K562 (cell line): ENCODE results near the gene CSNK1G3. TPM values are rescaled to one million over a fixed set of nuclear protein-coding genes. Genes with fewer than 3 reads are reported as not detected.

ENCODE experiments used
- ATAC-seq: fragments of 200-7000 bp; cut with Tn5 transposase; 3 replicates; pipeline ENCODE4 v1.9.1; 2020; ENCODE audit warnings: moderate library complexity
- BruUV-seq: library from RNA; stranded (reverse); fragments of 400-500 nt; replicated peaks from 2 replicates; lab custom pipeline; 2021; lab: Mats Ljungman, UMichigan
- CTCF ChIA-PET: fragments of 300-600 bp; formaldehyde crosslinking; extraction: SDS; loops from one replicate; lab custom pipeline; 2021; ENCODE audit warnings: low intra/inter-chr PET ratio; lab: Yijun Ruan, JAX
- POLR2A ChIA-PET: fragments of 300-600, 350-650 bp; sonication (Branson Sonifier 250); formaldehyde crosslinking; extraction: SDS; loops from one replicate; lab custom pipeline; 2021; ENCODE audit warnings: antibody characterized with exemption, inconsistent platforms; lab: Yijun Ruan, JAX
- DNase-seq, 4 experiments: peaks; one replicate each; pipeline versions ENCODE4 v3.0.0 to v3.0.0-alpha.2; 2011 to 2018; ENCODE audit warnings: low spot score in 3 of 4, mixed read lengths in 3 of 4; ENCODE audit errors: extremely low read depth in 1 of 4
- FAIRE-seq: peaks from 2 replicates; lab custom pipeline; 2011; peaks lifted over from hg19 to GRCh38; lab: Jason Lieb, UNC
- H2AFZ ChIP-seq: 2 replicates; pipeline ENCODE4 v1.6.0; 2011; ENCODE audit warnings: low read depth, low read length, control low read depth, inconsistent platforms
- H3K27ac ChIP-seq: fragments of 200-600 bp; 3 replicates; pipeline ENCODE4 v1.8.0; 2011; ENCODE audit warnings: low read depth, mild to moderate bottlenecking, control low read depth, inconsistent platforms, low read length, moderate library complexity, mixed read lengths; ENCODE audit errors: extremely low read depth
- H3K27me3 ChIP-seq, 2 experiments: fragments of 300-600 bp in 1 of 2; 2 replicates in 1 of 2; 3 replicates in 1 of 2; pipeline versions ENCODE4 v1.6.0 to v1.8.0; 2011; ENCODE audit warnings: inconsistent platforms in 2 of 2, low read length in 2 of 2, mild to moderate bottlenecking in 1 of 2, mixed read lengths in 1 of 2, moderate library complexity in 1 of 2; ENCODE audit not compliant: control insufficient read depth in 2 of 2, insufficient read depth in 2 of 2
- H3K36me3 ChIP-seq: fragments of 300-600 bp; 3 replicates; pipeline ENCODE4 v1.8.0; 2011; ENCODE audit warnings: mild to moderate bottlenecking, low read length, inconsistent platforms; ENCODE audit not compliant: control insufficient read depth, insufficient read depth
- H3K4me1 ChIP-seq, 2 experiments: fragments of 200-600 bp in 1 of 2; replicated peaks in 1 of 2; 2 replicates in 1 of 2; 3 replicates in 1 of 2; pipeline versions ENCODE4 v1.5.1 to v1.8.0; 2011; ENCODE audit warnings: inconsistent platforms in 2 of 2, low read length in 2 of 2, mild to moderate bottlenecking in 1 of 2, mixed read lengths in 1 of 2, moderate library complexity in 1 of 2; ENCODE audit not compliant: control insufficient read depth in 2 of 2, insufficient read depth in 2 of 2
- H3K4me2 ChIP-seq: 2 replicates; pipeline ENCODE4 v1.6.1; 2011; ENCODE audit warnings: low read length, control low read depth, inconsistent platforms, mixed read lengths; ENCODE audit not compliant: insufficient read depth
- H3K4me3 ChIP-seq: fragments of 200-600 bp; sonication (generic), shearing (Covaris generic); 2 replicates; pipeline ENCODE4 v1.5.1; 2016; ENCODE audit warnings: control low read depth, inconsistent platforms
- H3K79me2 ChIP-seq: fragments of 200-600 bp; 3 replicates; pipeline ENCODE4 v1.8.0; 2011; ENCODE audit warnings: low read length, inconsistent platforms; ENCODE audit not compliant: control insufficient read depth, insufficient read depth
- H3K9ac ChIP-seq, 2 experiments: 2 replicates each; pipeline versions ENCODE4 v1.6.0 to v1.6.1; 2011; ENCODE audit warnings: low read depth in 2 of 2, low read length in 2 of 2, control low read depth in 1 of 2, inconsistent platforms in 1 of 2, mild to moderate bottlenecking in 1 of 2, mixed read lengths in 1 of 2; ENCODE audit not compliant: insufficient read depth in 1 of 2
- H3K9me1 ChIP-seq: one replicate; pipeline ENCODE4 v1.6.0; 2011; ENCODE audit warnings: inconsistent platforms, mild to moderate bottlenecking, low read length, moderate library complexity; ENCODE audit not compliant: control insufficient read depth, insufficient read depth
- H3K9me3 ChIP-seq: replicated peaks from 2 replicates; pipeline ENCODE4 v1.5.1; 2011; ENCODE audit warnings: low read depth, low read length, inconsistent platforms; ENCODE audit not compliant: control insufficient read depth, insufficient read depth
- H4K20me1 ChIP-seq: replicated peaks from 2 replicates; pipeline ENCODE4 v1.6.1; 2011; ENCODE audit warnings: low read length, inconsistent platforms, mixed read lengths; ENCODE audit not compliant: control insufficient read depth, insufficient read depth
- FOSL1 ChIP-seq: fragments of 200-800 bp; sonication (Bioruptor generic); conservative IDR thresholded peaks from 2 replicates; pipeline ENCODE4 v1.6.1; 2016; ENCODE audit warnings: missing genetic modification characterization, missing compliant biosample characterization
- HSF4 ChIP-seq: fragments of 250-450 bp; sonication (Bioruptor Pico); IDR thresholded peaks from 2 replicates; pipeline ENCODE4 v2.1.2; 2022; ENCODE audit warnings: mild to moderate bottlenecking, moderate library complexity, borderline replicate concordance
- KAT2B ChIP-seq: IDR thresholded peaks from one replicate; pipeline ENCODE4 v1.6.1; 2012; ENCODE audit warnings: low read depth, mild to moderate bottlenecking, control low read depth, inconsistent platforms, low read length, moderate library complexity
- NFE2 ChIP-seq: IDR thresholded peaks from 2 replicates; pipeline ENCODE4 v1.6.1; 2014; ENCODE audit warnings: antibody characterized with exemption, low read depth
- NR1H2 ChIP-seq: sonication (generic); formaldehyde crosslinking; IDR thresholded peaks from 2 replicates; pipeline ENCODE4 v1.4.0; 2020; ENCODE audit warnings: mild to moderate bottlenecking, missing genetic modification reagents
- POLR2B ChIP-seq: fragments of 450-650 bp; IDR thresholded peaks from 2 replicates; pipeline ENCODE4 v1.6.1; 2018; ENCODE audit warnings: low read depth; ENCODE audit not compliant: partially characterized antibody
- RCOR1 ChIP-seq, 2 experiments: IDR thresholded peaks; 2 replicates each; pipeline ENCODE4 v1.6.1; 2012; ENCODE audit warnings: low read depth in 2 of 2, low read length in 2 of 2, borderline replicate concordance in 1 of 2, improper control_type of control experiment in 1 of 2
- ZBTB8A ChIP-seq: fragments of 450-650 bp; IDR thresholded peaks from 2 replicates; pipeline ENCODE4 v1.6.1; 2018; ENCODE audit warnings: mild to moderate bottlenecking, moderate library complexity; ENCODE audit not compliant: partially characterized antibody
- ZNF551 ChIP-seq: fragments of 250-450 bp; sonication (Bioruptor Pico); IDR thresholded peaks from 2 replicates; pipeline ENCODE4 v1.5.0; 2021; ENCODE audit warnings: mild to moderate bottlenecking, moderate library complexity
- in situ Hi-C: fragments of 300-500 bp; cut with MboI; formaldehyde crosslinking; loops from 4 replicates; pipeline ENCODE4 v1.15.0; 2018; ENCODE audit warnings: inconsistent platforms, mixed read lengths
- intact Hi-C: fragments of 100-400 bp; cut with micrococcal nuclease; formaldehyde crosslinking; loops from 2 replicates; pipeline ENCODE4 v1.14.2; 2022
- polyA plus RNA-seq, 8 experiments: library from polyadenylated mRNA; depleted of rRNA in 4 of 8; stranded (reverse) in 5 of 8; unstranded in 3 of 8; fragments of >200 nt; fragmentation: Nextera tagmentation in 2 of 8; fragmentation: Illumina TruSeq in 1 of 8; extraction: Ambion mirVana in 2 of 8; extraction: Trizol in 1 of 8; gene quantifications; 2 replicates each; pipeline versions ENCODE4 v1.2.1 to v1.2.3, GENCODE V29; 2011 to 2014; ENCODE audit warnings: inconsistent platforms in 1 of 8, missing spikeins in 1 of 8
- total RNA-seq, 7 experiments: library from RNA; depleted of rRNA in 6 of 7; stranded (reverse); fragments of >200 nt in 6 of 7; fragmentation: Illumina TruSeq in 2 of 7; extraction: Trizol in 2 of 7; gene quantifications; 2 replicates each; pipeline versions ENCODE4 v1.2.1 to v1.2.3, GENCODE V29; 2011 to 2021; ENCODE audit warnings: low replicate concordance in 1 of 7
- TF ChIP-seq, protein P1 (sequence below), 2 experiments: fragments of 450-650 bp; formaldehyde crosslinking in 1 of 2; IDR thresholded peaks; 2 replicates each; pipeline versions ENCODE4 v1.4.0 to v1.6.1; 2014 to 2020; ENCODE audit warnings: mild to moderate bottlenecking in 2 of 2, borderline replicate concordance in 1 of 2, low read depth in 1 of 2
- TF ChIP-seq, protein P2 (sequence below): fragments of 450-650 bp; IDR thresholded peaks from one replicate; pipeline ENCODE4 v1.6.1; 2018; ENCODE audit warnings: mild to moderate bottlenecking, moderate library complexity; ENCODE audit not compliant: partially characterized antibody
- TF ChIP-seq, protein P3 (sequence below): fragments of 450-650 bp; formaldehyde crosslinking; IDR thresholded peaks from 2 replicates; pipeline ENCODE4 v1.4.0; 2020; ENCODE audit warnings: mild to moderate bottlenecking, moderate library complexity

Gene CSNK1G3
- total and polyA plus RNA-seq, 9 of the 15 experiments (the other 6 are each of a cell fraction or from before 2014, with no cell fraction given), result 8.3 to 27.6 (median 16.5) TPM

DNA sequence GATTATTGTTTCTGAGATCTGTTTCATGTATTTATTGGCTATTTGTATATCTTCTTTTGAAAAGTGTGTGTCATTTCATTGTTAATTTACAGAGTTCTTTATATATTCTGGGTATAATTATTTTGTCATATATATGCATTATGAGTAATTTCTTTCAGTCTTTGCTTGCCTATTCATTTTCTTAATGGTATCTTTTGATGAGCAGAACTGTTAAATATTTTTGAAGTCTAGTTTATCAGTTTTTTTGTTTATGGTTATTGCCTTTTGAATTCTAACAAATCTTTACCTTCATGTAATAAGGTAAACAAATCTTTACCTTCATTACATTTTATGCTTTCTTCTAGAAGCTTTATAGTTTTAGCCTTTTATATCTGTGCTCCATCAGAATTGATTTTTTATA, 66.4 kb downstream of the CSNK1G3 start:
- Histone ChIP-seq H3K27me3 (no peaks in the 10 kb centered on the region), H3K9ac (no peak overlapping the region), H2AFZ (no peak overlapping the region), H3K4me1 (no peaks in the 10 kb centered on the region), H3K36me3 (peaks cover 3% of the 10 kb centered on the region; the same call in 1 of the 3 replicates), H4K20me1 (no peaks in the 10 kb centered on the region), H3K9me3 (no peaks in the 10 kb centered on the region), H3K4me2 (no peak overlapping the region), H3K79me2 (no peaks in the 10 kb centered on the region), H3K4me3 (no peak overlapping the region), H3K9me1 (no peaks in the 10 kb centered on the region), H3K27ac (no peak overlapping the region)
- intact Hi-C loops, result no loop called here
- POLR2A ChIA-PET, result no interaction called here
- BruUV-seq, result no TSS peak
- ATAC-seq (no peak), FAIRE-seq (no peak), DNase-seq (no peak)
- CTCF ChIA-PET, result no interaction called here
- in situ Hi-C loops, result no loop called here
- TF ChIP-seq ZBTB8A (no peak), ZNF551 (CRISPR knock-in tag) (no peak), KAT2B (no peak), RCOR1 (IDR thresholded peaks at IDR 0.05; ENCODE audit: borderline replicate concordance in 1 of 2, low read depth in 2 of 2, low read length in 2 of 2) (no peak), NFE2 (no peak), NR1H2 (no peak), FOSL1 (tag) (no peak), HSF4 (CRISPR knock-in tag) (no peak), POLR2B (no peak)
- TF ChIP-seq, protein P1, sequence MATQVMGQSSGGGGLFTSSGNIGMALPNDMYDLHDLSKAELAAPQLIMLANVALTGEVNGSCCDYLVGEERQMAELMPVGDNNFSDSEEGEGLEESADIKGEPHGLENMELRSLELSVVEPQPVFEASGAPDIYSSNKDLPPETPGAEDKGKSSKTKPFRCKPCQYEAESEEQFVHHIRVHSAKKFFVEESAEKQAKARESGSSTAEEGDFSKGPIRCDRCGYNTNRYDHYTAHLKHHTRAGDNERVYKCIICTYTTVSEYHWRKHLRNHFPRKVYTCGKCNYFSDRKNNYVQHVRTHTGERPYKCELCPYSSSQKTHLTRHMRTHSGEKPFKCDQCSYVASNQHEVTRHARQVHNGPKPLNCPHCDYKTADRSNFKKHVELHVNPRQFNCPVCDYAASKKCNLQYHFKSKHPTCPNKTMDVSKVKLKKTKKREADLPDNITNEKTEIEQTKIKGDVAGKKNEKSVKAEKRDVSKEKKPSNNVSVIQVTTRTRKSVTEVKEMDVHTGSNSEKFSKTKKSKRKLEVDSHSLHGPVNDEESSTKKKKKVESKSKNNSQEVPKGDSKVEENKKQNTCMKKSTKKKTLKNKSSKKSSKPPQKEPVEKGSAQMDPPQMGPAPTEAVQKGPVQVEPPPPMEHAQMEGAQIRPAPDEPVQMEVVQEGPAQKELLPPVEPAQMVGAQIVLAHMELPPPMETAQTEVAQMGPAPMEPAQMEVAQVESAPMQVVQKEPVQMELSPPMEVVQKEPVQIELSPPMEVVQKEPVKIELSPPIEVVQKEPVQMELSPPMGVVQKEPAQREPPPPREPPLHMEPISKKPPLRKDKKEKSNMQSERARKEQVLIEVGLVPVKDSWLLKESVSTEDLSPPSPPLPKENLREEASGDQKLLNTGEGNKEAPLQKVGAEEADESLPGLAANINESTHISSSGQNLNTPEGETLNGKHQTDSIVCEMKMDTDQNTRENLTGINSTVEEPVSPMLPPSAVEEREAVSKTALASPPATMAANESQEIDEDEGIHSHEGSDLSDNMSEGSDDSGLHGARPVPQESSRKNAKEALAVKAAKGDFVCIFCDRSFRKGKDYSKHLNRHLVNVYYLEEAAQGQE (IDR thresholded peaks at IDR 0.05; ENCODE audit: borderline replicate concordance), result no peak
- TF ChIP-seq, protein P1 (CRISPR knock-in tag; IDR thresholded peaks at IDR 0.05; ENCODE audit: low read depth), result no peak
- TF ChIP-seq, protein P2, sequence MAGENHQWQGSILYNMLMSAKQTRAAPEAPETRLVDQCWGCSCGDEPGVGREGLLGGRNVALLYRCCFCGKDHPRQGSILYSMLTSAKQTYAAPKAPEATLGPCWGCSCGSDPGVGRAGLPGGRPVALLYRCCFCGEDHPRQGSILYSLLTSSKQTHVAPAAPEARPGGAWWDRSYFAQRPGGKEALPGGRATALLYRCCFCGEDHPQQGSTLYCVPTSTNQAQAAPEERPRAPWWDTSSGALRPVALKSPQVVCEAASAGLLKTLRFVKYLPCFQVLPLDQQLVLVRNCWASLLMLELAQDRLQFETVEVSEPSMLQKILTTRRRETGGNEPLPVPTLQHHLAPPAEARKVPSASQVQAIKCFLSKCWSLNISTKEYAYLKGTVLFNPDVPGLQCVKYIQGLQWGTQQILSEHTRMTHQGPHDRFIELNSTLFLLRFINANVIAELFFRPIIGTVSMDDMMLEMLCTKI, result no peak
- TF ChIP-seq, protein P3, sequence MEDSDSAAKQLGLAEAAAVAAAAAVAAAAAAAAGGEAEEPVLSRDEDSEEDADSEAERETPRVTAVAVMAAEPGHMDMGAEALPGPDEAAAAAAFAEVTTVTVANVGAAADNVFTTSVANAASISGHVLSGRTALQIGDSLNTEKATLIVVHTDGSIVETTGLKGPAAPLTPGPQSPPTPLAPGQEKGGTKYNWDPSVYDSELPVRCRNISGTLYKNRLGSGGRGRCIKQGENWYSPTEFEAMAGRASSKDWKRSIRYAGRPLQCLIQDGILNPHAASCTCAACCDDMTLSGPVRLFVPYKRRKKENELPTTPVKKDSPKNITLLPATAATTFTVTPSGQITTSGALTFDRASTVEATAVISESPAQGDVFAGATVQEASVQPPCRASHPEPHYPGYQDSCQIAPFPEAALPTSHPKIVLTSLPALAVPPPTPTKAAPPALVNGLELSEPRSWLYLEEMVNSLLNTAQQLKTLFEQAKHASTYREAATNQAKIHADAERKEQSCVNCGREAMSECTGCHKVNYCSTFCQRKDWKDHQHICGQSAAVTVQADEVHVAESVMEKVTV (CRISPR knock-in tag), result no peak
